Naive B cell (primary cell): ENCODE results near the gene NLRC5. TPM values are rescaled to one million over a fixed set of nuclear protein-coding genes. Genes with fewer than 3 reads are reported as not detected.
A peak's percentile ranks its signal among the peaks of the same experiment; 100 is the strongest.

Source experiments
- ATAC-seq, 2 donors: fragments of 150-1000 bp; cut with Tn5 transposase; 2 replicates each; pipeline ENCODE4 v1.10.0; 2021; ENCODE audit warnings: low read depth in 2 of 2, mild to moderate bottlenecking in 2 of 2, moderate library complexity in 2 of 2
- DNase-seq: peaks from one replicate; pipeline ENCODE4 v3.0.0; 2022
- H3K27ac Mint-ChIP-seq, 6 donors: one replicate each; pipeline ENCODE4 v1.8.0; 2020 to 2022; ENCODE audit warnings: mild to moderate bottlenecking in 6 of 6, mixed read lengths in 6 of 6, moderate library complexity in 5 of 6, inconsistent platforms in 2 of 6
- H3K27me3 Mint-ChIP-seq, 3 donors: one replicate each; pipeline ENCODE4 v1.8.0; 2021 to 2022; ENCODE audit warnings: mixed read lengths in 3 of 3, mild to moderate bottlenecking in 1 of 3
- H3K36me3 Mint-ChIP-seq, 2 donors: one replicate each; pipeline ENCODE4 v1.8.0; 2020 to 2022; ENCODE audit warnings: mixed read lengths in 2 of 2, inconsistent platforms in 1 of 2, mild to moderate bottlenecking in 1 of 2
- H3K4me1 Mint-ChIP-seq, 3 donors: one replicate each; pipeline ENCODE4 v1.8.0; 2020 to 2022; ENCODE audit warnings: mixed read lengths in 3 of 3, inconsistent platforms in 1 of 3, mild to moderate bottlenecking in 1 of 3, moderate library complexity in 1 of 3
- H3K4me3 Mint-ChIP-seq, 8 donors: one replicate each; pipeline ENCODE4 v1.8.0; 2020 to 2022; ENCODE audit warnings: mild to moderate bottlenecking in 8 of 8, mixed read lengths in 8 of 8, moderate library complexity in 8 of 8, inconsistent platforms in 2 of 8
- H3K9me3 Mint-ChIP-seq, 7 donors: one replicate each; pipeline ENCODE4 v1.8.0; 2020 to 2022; ENCODE audit warnings: mixed read lengths in 7 of 7, mild to moderate bottlenecking in 5 of 7, inconsistent platforms in 2 of 7, moderate library complexity in 1 of 7
- polyA plus RNA-seq, 6 donors: library from polyadenylated mRNA; unstranded; fragments of 300-500 nt; fragmentation: Illumina TruSeq; gene quantifications; one replicate each; pipeline ENCODE4 v1.2.3, GENCODE V29; 2021; ENCODE audit warnings: low read depth in 6 of 6

Gene NLRC5
- polyA plus RNA-seq, 6 donors from 2014 or later: 2.9 to 42.9 (median 29.9) TPM

GRCh38 chr16:57044931-57045693 lies 55.8 kb downstream of the NLRC5 start:
- no peak for ATAC-seq
- Mint-ChIP-seq H3K4me1 (peaks cover 60 to 65% (median 62%) of the 10 kb centered on the region in 3 donors), H3K4me3 (peak overlapping the region in 7 of 8 donors; percentile 62 to 85 (median 73))

GRCh38 chr16:57045694-57046381 lies 56.5 kb downstream of the NLRC5 start:
- Mint-ChIP-seq H3K9me3 (peaks cover 0 to 5% (median 0%) of the 10 kb centered on the region in 7 donors), H3K27ac (peak overlapping the region; percentile 88 to 97 (median 93)), H3K27me3 (no peaks in the 10 kb centered on the region), H3K4me1 (peaks cover 53 to 59% (median 55%) of the 10 kb centered on the region in 3 donors), H3K36me3 (peaks cover 5 to 6% of the 10 kb centered on the region in 2 donors), H3K4me3 (peak overlapping the region in 7 of 8 donors; percentile 62 to 85 (median 73))
- ATAC-seq (peak; percentile 46 to 58), DNase-seq (peak; percentile 50)

More at GRCh38 chr16:57044931-57045693, 55.8 kb downstream of the NLRC5 start:
- peaks cover 5 to 10% of the 10 kb centered on the region in 2 donors for H3K36me3 Mint-ChIP-seq
- H3K27me3 Mint-ChIP-seq: no peaks in the 10 kb centered on the region
- peaks cover 0 to 6% (median 0%) of the 10 kb centered on the region in 7 donors for H3K9me3 Mint-ChIP-seq
- DNase-seq: no peak
- H3K27ac Mint-ChIP-seq: peak overlapping the region; percentile 88 to 97 (median 93)

- Mint-ChIP-seq H3K4me3 (peak overlapping the region in 1 of 8 donors; percentile 21), H3K9me3 (no peaks in the 10 kb centered on the region), H3K36me3 (peaks cover 0 to 5% of the 10 kb centered on the region in 2 donors), H3K27ac (peak overlapping the region in 3 of 6 donors; percentile 47 to 94 (median 63)), H3K4me1 (peaks cover 30 to 38% (median 37%) of the 10 kb centered on the region in 3 donors), H3K27me3 (no peaks in the 10 kb centered on the region)
- DNase-seq: no peak
- no peak for ATAC-seq
These were observed 58.7 kb downstream of the NLRC5 start for GRCh38 chr16:57048095-57048494.

- H3K9me3 Mint-ChIP-seq: no peaks in the 10 kb centered on the region
These were observed 60.3 kb downstream of the NLRC5 start for GRCh38 chr16:57049678-57050077.

GRCh38 chr16:57051696-57052228 lies 62.4 kb downstream of the NLRC5 start:
- no peaks in the 10 kb centered on the region for H3K27me3 Mint-ChIP-seq
- peaks cover 0 to 11% of the 10 kb centered on the region in 2 donors for H3K36me3 Mint-ChIP-seq
- no peak overlapping the region for H3K4me3 Mint-ChIP-seq
- no peaks in the 10 kb centered on the region for H3K9me3 Mint-ChIP-seq
- DNase-seq (no peak), ATAC-seq (no peak)
- peaks cover 0 to 14% (median 2%) of the 10 kb centered on the region in 3 donors for H3K4me1 Mint-ChIP-seq
- H3K27ac Mint-ChIP-seq: peak overlapping the region in 2 of 6 donors; percentile 32 to 85

More at GRCh38 chr16:57049678-57050077, 60.3 kb downstream of the NLRC5 start:
- Mint-ChIP-seq H3K27me3 (no peaks in the 10 kb centered on the region), H3K27ac (no peak overlapping the region), H3K36me3 (peaks cover 0 to 11% of the 10 kb centered on the region in 2 donors), H3K4me1 (peaks cover 14 to 25% (median 23%) of the 10 kb centered on the region in 3 donors), H3K4me3 (no peak overlapping the region)
- ATAC-seq (no peak), DNase-seq (no peak)

- Mint-ChIP-seq H3K4me3 (no peak overlapping the region), H3K27ac (peak overlapping the region in 1 of 6 donors; percentile 3), H3K4me1 (peaks cover 0 to 9% (median 2%) of the 10 kb centered on the region in 3 donors), H3K9me3 (no peaks in the 10 kb centered on the region), H3K36me3 (peaks cover 0 to 19% of the 10 kb centered on the region in 2 donors), H3K27me3 (no peaks in the 10 kb centered on the region)
- ATAC-seq (no peak), DNase-seq (no peak)
These were observed 63.8 kb downstream of the NLRC5 start for GRCh38 chr16:57053206-57053605.

GRCh38 chr16:57054338-57054737 lies 65.0 kb downstream of the NLRC5 start:
- ATAC-seq (no peak), DNase-seq (no peak)
- Mint-ChIP-seq H3K4me3 (no peak overlapping the region), H3K4me1 (peaks cover 0 to 7% (median 2%) of the 10 kb centered on the region in 3 donors), H3K36me3 (peaks cover 0 to 19% of the 10 kb centered on the region in 2 donors), H3K9me3 (no peaks in the 10 kb centered on the region), H3K27ac (no peak overlapping the region), H3K27me3 (no peaks in the 10 kb centered on the region)

- peaks cover 0 to 19% of the 10 kb centered on the region in 2 donors for H3K36me3 Mint-ChIP-seq
- DNase-seq: no peak
- H3K4me3 Mint-ChIP-seq: no peak overlapping the region
These were observed 65.4 kb downstream of the NLRC5 start for GRCh38 chr16:57054771-57055170.

GRCh38 chr16:57055671-57056070 lies 66.3 kb downstream of the NLRC5 start:
- Mint-ChIP-seq H3K9me3 (no peaks in the 10 kb centered on the region), H3K4me1 (peaks cover 0 to 7% (median 2%) of the 10 kb centered on the region in 3 donors)

More at GRCh38 chr16:57054771-57055170, 65.4 kb downstream of the NLRC5 start:
- ATAC-seq: no peak
- Mint-ChIP-seq H3K9me3 (no peaks in the 10 kb centered on the region), H3K27me3 (no peaks in the 10 kb centered on the region), H3K27ac (no peak overlapping the region), H3K4me1 (peaks cover 0 to 7% (median 2%) of the 10 kb centered on the region in 3 donors)

GRCh38 chr16:57058291-57058861 lies 69.0 kb downstream of the NLRC5 start:
- DNase-seq (no peak), ATAC-seq (no peak)
- Mint-ChIP-seq H3K4me3 (no peak overlapping the region), H3K9me3 (no peaks in the 10 kb centered on the region), H3K27me3 (no peaks in the 10 kb centered on the region), H3K36me3 (peaks cover 0 to 20% of the 10 kb centered on the region in 2 donors), H3K4me1 (peaks cover 0 to 4% (median 0%) of the 10 kb centered on the region in 3 donors), H3K27ac (peak overlapping the region in 3 of 6 donors; percentile 24 to 88 (median 81))

More at GRCh38 chr16:57055671-57056070, 66.3 kb downstream of the NLRC5 start:
- DNase-seq: no peak
- peaks cover 0 to 26% of the 10 kb centered on the region in 2 donors for H3K36me3 Mint-ChIP-seq
- H3K4me3 Mint-ChIP-seq: no peak overlapping the region
- no peak overlapping the region for H3K27ac Mint-ChIP-seq
- no peak for ATAC-seq
- H3K27me3 Mint-ChIP-seq: no peaks in the 10 kb centered on the region

- no peak for ATAC-seq
- Mint-ChIP-seq H3K36me3 (peaks cover 0 to 17% of the 10 kb centered on the region in 2 donors), H3K4me1 (peaks cover 0 to 4% (median 0%) of the 10 kb centered on the region in 3 donors), H3K27ac (peak overlapping the region; percentile 0 to 74 (median 64)), H3K4me3 (no peak overlapping the region), H3K27me3 (no peaks in the 10 kb centered on the region), H3K9me3 (no peaks in the 10 kb centered on the region)
- DNase-seq: no peak
These were observed 71.1 kb downstream of the NLRC5 start for GRCh38 chr16:57060323-57061083.

GRCh38 chr16:57061084-57061905 lies 71.9 kb downstream of the NLRC5 start:
- ATAC-seq (no peak), DNase-seq (no peak)
- no peaks in the 10 kb centered on the region for H3K27me3 Mint-ChIP-seq
- H3K36me3 Mint-ChIP-seq: peaks cover 0 to 17% of the 10 kb centered on the region in 2 donors
- peak overlapping the region in 2 of 6 donors; percentile 24 to 74 for H3K27ac Mint-ChIP-seq
- no peaks in the 10 kb centered on the region for H3K9me3 Mint-ChIP-seq
- no peak overlapping the region for H3K4me3 Mint-ChIP-seq
- H3K4me1 Mint-ChIP-seq: peaks cover 0 to 4% (median 0%) of the 10 kb centered on the region in 3 donors
